NCI-H345 treated with DMSO at 0.1 percent for 48 hours (cell line): Measurements from ENCODE around the gene GLS.
"Not testable (repeated sequence)": the region's sequence is repeated elsewhere in the genome, so short reads cannot be mapped to it uniquely, and the experiment has no call there.

Experiments used
- DNase-seq: peaks from one replicate; lab custom pipeline; 2025; ENCODE audit not compliant: unreplicated experiment; lab: John Stamatoyannopoulos, UW

The GLS gene

GRCh38 chr2:190882856-190883582, 2.4 kb downstream of the GLS start:
- DNase-seq, result no peak

GRCh38 chr2:190885844-190886243, 5.2 kb downstream of the GLS start:
- not testable (repeated sequence) for DNase-seq

GRCh38 chr2:190887089-190887488, 6.5 kb downstream of the GLS start:
- no peak for DNase-seq

- DNase-seq, result no peak
These were observed 7.8 kb downstream of the GLS start for GRCh38 chr2:190888449-190888848.

GRCh38 chr2:190889175-190889943, 8.7 kb downstream of the GLS start:
- no peak for DNase-seq

GRCh38 chr2:190891372-190891771, 10.8 kb downstream of the GLS start:
- DNase-seq, result no peak

- no peak for DNase-seq
These were observed 11.3 kb downstream of the GLS start for GRCh38 chr2:190891889-190892288.

- DNase-seq, result no peak
These were observed 12.5 kb downstream of the GLS start for GRCh38 chr2:190893157-190893556.

GRCh38 chr2:190896477-190896876, 15.9 kb downstream of the GLS start:
- DNase-seq, result no peak

GRCh38 chr2:190903693-190904450, 23.3 kb downstream of the GLS start:
- DNase-seq, result no peak

GRCh38 chr2:190904640-190905261, 24.1 kb downstream of the GLS start:
- no peak for DNase-seq

- DNase-seq, result no peak
These were observed 27.9 kb downstream of the GLS start for GRCh38 chr2:190908532-190908931.

GRCh38 chr2:190909680-190910079, 29.1 kb downstream of the GLS start:
- no peak for DNase-seq

GRCh38 chr2:190910341-190911136, 29.9 kb downstream of the GLS start:
- no peak for DNase-seq

- no peak for DNase-seq
These were observed 31.2 kb downstream of the GLS start for GRCh38 chr2:190911813-190912212.

GRCh38 chr2:190912726-190913125, 32.1 kb downstream of the GLS start:
- DNase-seq, result no peak

- DNase-seq, result no peak
These were observed 33.1 kb downstream of the GLS start for GRCh38 chr2:190913725-190914124.

- no peak for DNase-seq
These were observed 36.2 kb downstream of the GLS start for GRCh38 chr2:190916829-190917228.

GRCh38 chr2:190920085-190920484, 39.5 kb downstream of the GLS start:
- DNase-seq, result no peak

GRCh38 chr2:190922376-190922775, 41.8 kb downstream of the GLS start:
- no peak for DNase-seq

- DNase-seq, result no peak
These were observed 46.7 kb downstream of the GLS start for GRCh38 chr2:190927301-190927700.
